D721Med (cell line): ENCODE results near the gene C2CD2.

Experiments
- DNase-seq: peaks from one replicate; pipeline ENCODE4 v3.0.0; 2011; ENCODE audit warnings: low spot score; ENCODE audit not compliant: insufficient read length
- FAIRE-seq: peaks from 2 replicates; lab custom pipeline; 2011; peaks lifted over from hg19 to GRCh38; lab: Jason Lieb, UNC
- CTCF ChIP-seq: IDR thresholded peaks from 2 replicates; pipeline ENCODE4 v1.5.1; 2012; ENCODE audit warnings: mild to moderate bottlenecking, control low read depth; ENCODE audit not compliant: insufficient read depth; ENCODE audit errors: missing control alignments

Gene C2CD2

GRCh38 chr21:41859297-41859980 is 94.4 kb downstream of the C2CD2 start:
- FAIRE-seq, result no peak
- no peak for TF ChIP-seq CTCF
- DNase-seq, result no peak

GRCh38 chr21:41858466-41859296 is 95.1 kb downstream of the C2CD2 start:
- TF ChIP-seq CTCF, result no peak
- no peak for DNase-seq
- no peak for FAIRE-seq

GRCh38 chr21:41857771-41858300 is 96.0 kb downstream of the C2CD2 start:
- DNase-seq (no peak), FAIRE-seq (no peak)
- no peak for TF ChIP-seq CTCF

GRCh38 chr21:41856572-41856971 is 97.2 kb downstream of the C2CD2 start:
- no peak for FAIRE-seq
- no peak for DNase-seq
- TF ChIP-seq CTCF, result no peak

GRCh38 chr21:41854426-41854995 is 99.3 kb downstream of the C2CD2 start:
- no peak for DNase-seq
- no peak for TF ChIP-seq CTCF
- no peak for FAIRE-seq

GRCh38 chr21:41852929-41853320 is 100.9 kb downstream of the C2CD2 start:
- no peak for DNase-seq
- FAIRE-seq, result no peak
- TF ChIP-seq CTCF, result no peak
